GM19455 (cell line): ENCODE data around the gene KRT17.
"Not testable (repeated sequence)": the region's sequence is repeated elsewhere in the genome, so short reads cannot be mapped to it uniquely, and the experiment has no call there.

Experiments
- ATAC-seq: cut with Tn5 transposase; IDR thresholded peaks from one replicate; pipeline ENCODE4 v1.9.1; 2021; ENCODE audit not compliant: unreplicated experiment

KRT17 gene

DNA sequence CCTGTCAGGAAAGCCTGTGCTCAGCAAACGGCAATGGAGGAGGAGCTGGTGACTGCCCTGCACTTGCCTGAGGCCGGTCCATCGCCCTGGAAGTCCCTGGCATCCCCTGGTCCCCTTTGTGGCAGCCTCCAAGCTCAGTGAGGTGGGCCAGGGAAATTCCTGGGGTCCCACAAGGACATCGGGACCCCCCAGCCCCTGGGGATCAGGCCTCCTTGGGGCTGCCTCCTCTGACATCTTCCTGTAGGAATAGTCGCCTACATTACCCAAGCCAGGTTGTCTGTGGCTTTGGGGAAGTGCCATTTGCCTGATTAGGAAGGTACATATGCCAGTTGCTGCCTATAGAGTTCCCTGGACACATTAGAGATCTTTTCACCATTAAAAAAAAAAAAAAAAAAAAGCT, 45.4 kb downstream of the KRT17 start:
- no peak for ATAC-seq

- no peak for ATAC-seq
Observed at GRCh38 chr17:41578538-41578937, 45.8 kb downstream of the KRT17 start.

DNA sequence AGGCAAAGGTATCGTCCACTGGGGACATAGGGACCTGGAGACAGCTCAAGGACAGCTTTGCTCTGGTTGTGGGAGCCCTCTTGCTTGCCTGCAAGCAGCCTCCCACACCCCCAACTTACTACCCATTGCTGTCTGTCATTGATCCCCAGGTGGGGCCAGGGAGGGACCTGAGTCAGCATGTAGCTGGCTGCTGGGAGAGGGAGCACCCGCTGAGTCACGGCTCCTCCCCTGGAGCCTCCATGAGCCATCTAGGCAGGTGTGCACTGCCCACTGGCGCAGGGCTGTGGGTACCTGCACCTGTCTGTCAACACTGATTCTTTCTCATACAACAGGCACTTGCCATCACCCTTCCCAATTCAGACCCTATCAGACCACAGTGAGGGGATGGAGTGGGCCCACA, 47.6 kb downstream of the KRT17 start:
- not testable (repeated sequence) for ATAC-seq

GRCh38 chr17:41575336-41575735, 49.0 kb downstream of the KRT17 start:
- no peak for ATAC-seq

- no peak for ATAC-seq
Observed at GRCh38 chr17:41571561-41572434, 52.6 kb downstream of the KRT17 start, which contains the start of gene KRT9. TSS of gene KRT9 (minus strand) at chr17:41572059. CDS start at chr17:41571992, 67 bp downstream.
